Testis (tissue), 3 donors: ENCODE measurements around the gene PRPSAP1. TPM values are rescaled to one million over a fixed set of nuclear protein-coding genes. Genes with fewer than 3 reads are reported as not detected.
A peak's percentile ranks its signal among the peaks of the same experiment; 100 is the strongest.

Experiments
- DNase-seq: peaks from one replicate; pipeline ENCODE4 v3.0.0-alpha.2; 2019
- H3K27ac ChIP-seq, 2 donors: fragments of 200-600 bp; sonication (generic); one replicate each; pipeline ENCODE4 v1.5.1; 2019
- H3K27me3 ChIP-seq: fragments of 200-600 bp; sonication (generic); one replicate; pipeline ENCODE4 v1.5.1; 2019
- H3K36me3 ChIP-seq: fragments of 200-600 bp; sonication (generic); one replicate; pipeline ENCODE4 v1.5.1; 2017; ENCODE audit warnings: low read depth; ENCODE audit errors: missing control alignments
- H3K4me1 ChIP-seq: fragments of 200-600 bp; sonication (generic); one replicate; pipeline ENCODE4 v1.5.1; 2019
- H3K4me3 ChIP-seq, 2 donors: fragments of 200-600 bp; sonication (generic); one replicate each; pipeline ENCODE4 v1.5.1; 2017 to 2019
- H3K9me3 ChIP-seq: fragments of 200-600 bp; sonication (generic); one replicate; pipeline ENCODE4 v1.5.1; 2017
- CTCF ChIP-seq, 3 experiments: fragments of 450-650 bp in 2 of 3; fragments of 200-600 bp in 1 of 3; sonication (generic) in 1 of 3; IDR thresholded peaks; one replicate each; pipeline ENCODE4 v1.5.1; 2016 to 2019; ENCODE audit warnings: antibody characterized with exemption in 3 of 3, mild to moderate bottlenecking in 2 of 3, moderate library complexity in 1 of 3
- POLR2A ChIP-seq: fragments of 450-650 bp; IDR thresholded peaks from one replicate; pipeline ENCODE4 v1.6.1; 2017; ENCODE audit warnings: antibody characterized with exemption, mild to moderate bottlenecking, moderate library complexity
- WGBS, 2 donors: methylation state at CpG; one replicate each; pipeline ENCODE4 v1.1.5; 2018; 5-methylcytosine and 5-hydroxymethylcytosine counted together
- intact Hi-C: fragments of 100-400 bp; cut with DNase I; formaldehyde crosslinking; loops from one replicate; pipeline ENCODE4 v1.15.1; 2023; ENCODE audit warnings: low total_unique reads
- polyA plus RNA-seq: library from polyadenylated mRNA; stranded (reverse); fragments of 350-450 nt; fragmentation: Illumina TruSeq; extraction: RNeasy Lipid Tissue Mini Kit (QIAGEN cat#74804); gene quantifications from one replicate; pipeline ENCODE4 v1.2.3, GENCODE V29; 2014; ENCODE audit warnings: low read depth, low replicate concordance; ENCODE audit not compliant: insufficient read depth
- total RNA-seq, 2 donors: library from RNA; depleted of rRNA; stranded (reverse); fragments of >200 nt; gene quantifications; one replicate each; pipeline ENCODE4 v1.2.3, GENCODE V29; 2016

PRPSAP1 gene
- total and polyA plus RNA-seq, 3 donors from 2014 or later, result 132 to 184 (median 152) TPM

GRCh38 chr17:76267051-76267576 is 86.6 kb downstream of the PRPSAP1 start:
- intact Hi-C loops, result no loop called here
- H3K36me3 ChIP-seq, result no peaks in the 10 kb centered on the region
- no peak for TF ChIP-seq CTCF (IDR thresholded peaks at IDR 0.05)
- TF ChIP-seq POLR2A, result no peak
- 88 to 98% methylated on average over 4 of the region's 4 CpGs for WGBS, 2 donors
- H3K27ac ChIP-seq, result peak overlapping the region in 1 of 2 donors; percentile 76
- no peak for DNase-seq
- H3K4me3 ChIP-seq, result no peak overlapping the region
- no peaks in the 10 kb centered on the region for H3K27me3 ChIP-seq
- no peaks in the 10 kb centered on the region for H3K9me3 ChIP-seq
- peaks cover 29% of the 10 kb centered on the region for H3K4me1 ChIP-seq

- DNase-seq, result no peak
- WGBS, 2 donors, result 3 to 5% methylated on average over 5 to 12 of the region's 12 CpGs
- peaks cover 22% of the 10 kb centered on the region for H3K4me1 ChIP-seq
- H3K4me3 ChIP-seq, result peak overlapping the region; percentile 77 to 91
- H3K36me3 ChIP-seq, result no peaks in the 10 kb centered on the region
- no peaks in the 10 kb centered on the region for H3K27me3 ChIP-seq
- no peak for TF ChIP-seq CTCF (IDR thresholded peaks at IDR 0.05)
- TF ChIP-seq POLR2A, result no peak
- H3K9me3 ChIP-seq, result no peaks in the 10 kb centered on the region
- H3K27ac ChIP-seq, result peak overlapping the region; percentile 76 to 89
- intact Hi-C loops, result no loop called here
Observed at GRCh38 chr17:76266244-76266938, 87.3 kb downstream of the PRPSAP1 start.

DNA sequence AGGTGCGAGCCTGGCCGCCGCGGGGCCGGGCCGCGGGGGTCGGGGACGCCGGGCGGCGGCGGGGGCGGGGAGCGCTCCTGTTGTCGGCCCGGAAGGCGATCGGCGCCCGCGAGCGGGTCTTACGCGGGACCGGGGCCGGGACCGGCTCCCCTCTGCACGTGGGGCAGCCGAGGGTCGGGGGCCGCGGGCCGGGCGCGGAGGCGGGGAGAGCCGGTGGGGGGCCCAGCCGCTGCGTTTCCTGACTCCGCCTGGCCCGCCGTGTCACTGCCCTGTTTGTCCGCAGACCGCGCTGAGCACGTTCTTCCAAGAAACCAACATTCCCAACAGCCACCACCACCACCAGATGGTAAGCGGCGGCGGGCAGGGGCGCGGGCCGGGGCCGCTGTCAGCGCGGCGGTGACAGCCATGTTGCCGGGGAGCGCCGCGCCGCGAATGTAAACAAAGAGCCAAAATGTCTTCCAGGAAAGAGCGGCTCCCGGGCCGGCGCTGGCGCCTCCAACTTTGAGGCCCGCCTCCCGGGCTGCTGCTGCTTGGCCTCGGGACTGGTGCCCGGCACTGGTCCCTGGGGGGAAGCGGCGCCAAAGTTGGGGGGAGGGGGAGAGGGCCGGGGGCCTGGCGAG is 88.0 kb downstream of the PRPSAP1 start:
- intact Hi-C loops, result no loop called here

GRCh38 chr17:76264755-76265623 is 88.7 kb downstream of the PRPSAP1 start, which contains the start of gene UBALD2:
TSS of gene UBALD2 (plus strand) at chr17:76265348. CDS start at chr17:76265506, 158 bp downstream.
- Histone ChIP-seq H3K4me3 (peak within 1 kb of the TSS; percentile 77 to 91), H3K27me3 (no peaks in the 10 kb centered on the region), H3K9me3 (no peaks in the 10 kb centered on the region), H3K27ac (peak within 1 kb of the TSS; percentile 76 to 89), H3K36me3 (no peaks in the 10 kb centered on the region), H3K4me1 (peaks cover 16% of the 10 kb centered on the region)
- DNase-seq, result peak; percentile 100
- intact Hi-C loops, result no loop called here
- WGBS, 2 donors, result 0% methylated on average over 8 to 15 of the region's 94 CpGs
- TF ChIP-seq POLR2A (no peak), CTCF (IDR thresholded peaks at IDR 0.05) (peak in 1 of 3 experiments; percentile 38)

More for the DNA sequence above, 88.0 kb downstream of the PRPSAP1 start:
- DNase-seq, result peak; percentile 69
- Histone ChIP-seq H3K27me3 (no peaks in the 10 kb centered on the region), H3K27ac (peak overlapping the region; percentile 76 to 89), H3K4me1 (peaks cover 17% of the 10 kb centered on the region), H3K9me3 (no peaks in the 10 kb centered on the region), H3K36me3 (no peaks in the 10 kb centered on the region), H3K4me3 (peak overlapping the region; percentile 77 to 91)
- TF ChIP-seq POLR2A (no peak), CTCF (IDR thresholded peaks at IDR 0.05) (no peak)
- WGBS, 2 donors, result 0 to 1% methylated on average over 13 to 74 of the region's 76 CpGs
